ENCODE measurements around the gene TFAP2C.
"Not testable (repeated sequence)": the region's sequence is repeated elsewhere in the genome, so short reads cannot be mapped to it uniquely, and the experiment has no call there.

The TFAP2C gene

DNA sequence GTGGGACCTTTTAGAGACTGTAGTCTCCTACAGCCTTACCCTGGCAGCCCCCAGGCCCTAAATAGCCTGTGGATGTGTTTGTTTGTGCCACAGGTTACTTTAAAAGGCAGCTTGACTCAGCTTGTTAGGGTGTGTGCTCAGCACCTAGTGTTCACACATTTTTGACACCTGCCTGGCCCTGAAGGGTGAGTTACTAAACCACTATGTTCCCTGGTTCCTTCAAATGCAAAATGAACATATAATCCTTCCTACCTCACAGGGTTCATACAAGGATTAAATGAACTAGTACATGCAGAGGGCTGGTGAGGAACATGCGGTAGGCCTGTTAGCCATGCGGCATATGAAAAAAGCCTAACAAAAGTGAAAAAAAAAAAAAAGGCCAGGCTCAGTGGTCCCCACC lies 14.9 kb upstream of the TFAP2C start:
- H3K79me2 ChIP-seq (ENCODE audit: low read length): no peaks in the 10 kb centered on the region
- no peak overlapping the region for H3K27ac ChIP-seq (ENCODE audit: low read length)
- no peaks in the 10 kb centered on the region for H3K36me3 ChIP-seq (replicated peaks; ENCODE audit: low read depth, low read length)
- H3K4me1 ChIP-seq (ENCODE audit: low read length): no peaks in the 10 kb centered on the region
- no peak overlapping the region for H2AFZ ChIP-seq (ENCODE audit: low read depth, low read length)
- TF ChIP-seq EZH2phosphoT487 (IDR thresholded peaks at IDR 0.05; ENCODE audit: low read depth): no peak
- TF ChIP-seq, protein P1, sequence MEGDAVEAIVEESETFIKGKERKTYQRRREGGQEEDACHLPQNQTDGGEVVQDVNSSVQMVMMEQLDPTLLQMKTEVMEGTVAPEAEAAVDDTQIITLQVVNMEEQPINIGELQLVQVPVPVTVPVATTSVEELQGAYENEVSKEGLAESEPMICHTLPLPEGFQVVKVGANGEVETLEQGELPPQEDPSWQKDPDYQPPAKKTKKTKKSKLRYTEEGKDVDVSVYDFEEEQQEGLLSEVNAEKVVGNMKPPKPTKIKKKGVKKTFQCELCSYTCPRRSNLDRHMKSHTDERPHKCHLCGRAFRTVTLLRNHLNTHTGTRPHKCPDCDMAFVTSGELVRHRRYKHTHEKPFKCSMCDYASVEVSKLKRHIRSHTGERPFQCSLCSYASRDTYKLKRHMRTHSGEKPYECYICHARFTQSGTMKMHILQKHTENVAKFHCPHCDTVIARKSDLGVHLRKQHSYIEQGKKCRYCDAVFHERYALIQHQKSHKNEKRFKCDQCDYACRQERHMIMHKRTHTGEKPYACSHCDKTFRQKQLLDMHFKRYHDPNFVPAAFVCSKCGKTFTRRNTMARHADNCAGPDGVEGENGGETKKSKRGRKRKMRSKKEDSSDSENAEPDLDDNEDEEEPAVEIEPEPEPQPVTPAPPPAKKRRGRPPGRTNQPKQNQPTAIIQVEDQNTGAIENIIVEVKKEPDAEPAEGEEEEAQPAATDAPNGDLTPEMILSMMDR (IDR thresholded peaks at IDR 0.05; ENCODE audit: low read depth, low read length): no peak
- H3K9me3 ChIP-seq (ENCODE audit: insufficient read depth, low read length): no peaks in the 10 kb centered on the region
- no peak overlapping the region for H3K4me2 ChIP-seq (ENCODE audit: low read length)
- no peaks in the 10 kb centered on the region for H4K20me1 ChIP-seq (ENCODE audit: insufficient read depth, low read length)
- H3K9ac ChIP-seq (ENCODE audit: low read length): no peak overlapping the region
- no peak overlapping the region for H3K4me3 ChIP-seq (ENCODE audit: low read length)
- H3K27me3 ChIP-seq (ENCODE audit: low read depth, low read length): no peaks in the 10 kb centered on the region

DNA sequence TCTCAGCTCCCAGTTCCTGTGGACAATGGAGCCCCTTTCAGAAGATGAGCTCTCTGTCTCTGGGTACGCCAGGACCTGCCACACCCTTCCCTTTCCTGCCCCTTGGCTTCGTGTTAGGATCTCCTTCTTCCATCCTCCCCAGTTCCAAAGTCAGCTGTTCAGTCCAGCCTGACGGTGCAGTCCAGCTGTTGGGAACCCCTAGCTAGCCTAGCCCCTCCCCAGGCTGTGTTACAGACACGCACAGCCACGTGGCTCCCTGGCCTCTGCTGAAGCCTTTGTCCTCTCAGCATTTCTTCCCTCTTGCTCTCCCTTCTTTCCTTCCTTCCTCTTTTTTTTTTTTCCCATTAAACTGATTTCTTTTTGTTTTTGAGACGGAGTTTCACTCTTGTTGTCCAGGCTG lies 12.4 kb upstream of the TFAP2C start:
- H3K9me3 ChIP-seq (ENCODE audit: insufficient read depth, low read length): no peaks in the 10 kb centered on the region
- no peak overlapping the region for H3K27ac ChIP-seq (ENCODE audit: low read length)
- no peak overlapping the region for H3K9ac ChIP-seq (ENCODE audit: low read length)
- TF ChIP-seq, protein P1 (IDR thresholded peaks at IDR 0.05; ENCODE audit: low read depth, low read length): no peak
- no peak for TF ChIP-seq EZH2phosphoT487 (IDR thresholded peaks at IDR 0.05; ENCODE audit: low read depth)
- no peak overlapping the region for H2AFZ ChIP-seq (ENCODE audit: low read depth, low read length)
- no peaks in the 10 kb centered on the region for H3K79me2 ChIP-seq (ENCODE audit: low read length)
- no peaks in the 10 kb centered on the region for H3K27me3 ChIP-seq (ENCODE audit: low read depth, low read length)
- H3K4me1 ChIP-seq (ENCODE audit: low read length): no peaks in the 10 kb centered on the region
- H3K4me3 ChIP-seq (ENCODE audit: low read length): no peak overlapping the region
- H3K4me2 ChIP-seq (ENCODE audit: low read length): no peak overlapping the region
- no peaks in the 10 kb centered on the region for H4K20me1 ChIP-seq (ENCODE audit: insufficient read depth, low read length)
- no peaks in the 10 kb centered on the region for H3K36me3 ChIP-seq (replicated peaks; ENCODE audit: low read depth, low read length)

DNA sequence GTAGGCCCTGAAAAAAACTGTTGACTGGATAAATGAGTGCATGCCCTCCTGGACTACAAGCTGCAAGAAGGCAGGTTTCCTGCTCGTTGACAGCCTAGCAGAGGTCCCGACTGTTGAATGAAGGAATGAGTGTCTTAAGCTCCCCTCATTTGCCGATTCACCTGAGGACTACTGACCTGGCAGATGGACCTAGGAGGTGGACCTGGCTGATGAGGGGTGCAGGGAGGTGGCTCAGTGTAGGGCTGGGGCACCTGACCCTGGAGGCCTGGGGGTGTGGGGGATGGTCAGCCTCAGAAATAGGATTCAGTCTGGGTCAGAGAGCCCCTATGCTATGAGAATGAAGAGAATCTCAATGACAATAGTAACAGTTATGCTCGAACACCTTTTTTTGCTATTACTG lies 11.6 kb upstream of the TFAP2C start:
- no peak overlapping the region for H2AFZ ChIP-seq (ENCODE audit: low read depth, low read length)
- H3K36me3 ChIP-seq (replicated peaks; ENCODE audit: low read depth, low read length): no peaks in the 10 kb centered on the region
- TF ChIP-seq, protein P1 (IDR thresholded peaks at IDR 0.05; ENCODE audit: low read depth, low read length): no peak
- no peak for TF ChIP-seq EZH2phosphoT487 (IDR thresholded peaks at IDR 0.05; ENCODE audit: low read depth)
- H4K20me1 ChIP-seq (ENCODE audit: insufficient read depth, low read length): no peaks in the 10 kb centered on the region
- H3K4me2 ChIP-seq (ENCODE audit: low read length): no peak overlapping the region
- no peaks in the 10 kb centered on the region for H3K79me2 ChIP-seq (ENCODE audit: low read length)
- H3K9me3 ChIP-seq (ENCODE audit: insufficient read depth, low read length): no peaks in the 10 kb centered on the region
- no peaks in the 10 kb centered on the region for H3K4me1 ChIP-seq (ENCODE audit: low read length)
- H3K27me3 ChIP-seq (ENCODE audit: low read depth, low read length): no peaks in the 10 kb centered on the region
- H3K9ac ChIP-seq (ENCODE audit: low read length): no peak overlapping the region
- no peak overlapping the region for H3K27ac ChIP-seq (ENCODE audit: low read length)
- H3K4me3 ChIP-seq (ENCODE audit: low read length): no peak overlapping the region

DNA sequence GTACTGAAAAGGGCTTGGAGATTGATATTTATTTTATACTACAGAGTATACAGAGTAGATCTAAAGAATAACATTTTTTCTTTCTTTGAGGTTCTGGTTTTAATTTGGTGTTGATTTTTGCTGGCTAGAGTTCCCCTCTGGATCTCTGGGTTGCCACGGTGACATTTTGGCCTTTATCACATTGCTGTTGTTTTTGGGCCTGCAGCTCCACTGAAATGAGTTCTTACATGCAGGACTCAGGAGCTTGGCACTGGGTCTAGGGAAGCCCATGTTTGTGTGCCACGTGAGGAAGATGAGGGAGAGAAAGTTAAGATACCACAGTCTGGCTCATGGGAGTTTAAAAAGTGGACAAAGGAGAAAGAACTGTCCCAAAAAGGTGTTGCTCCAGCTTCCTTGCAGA lies 7.4 kb upstream of the TFAP2C start:
- no peak overlapping the region for H3K4me3 ChIP-seq (ENCODE audit: low read length)
- H3K9me3 ChIP-seq (ENCODE audit: insufficient read depth, low read length): no peaks in the 10 kb centered on the region
- no peak overlapping the region for H2AFZ ChIP-seq (ENCODE audit: low read depth, low read length)
- no peaks in the 10 kb centered on the region for H3K36me3 ChIP-seq (replicated peaks; ENCODE audit: low read depth, low read length)
- no peaks in the 10 kb centered on the region for H3K79me2 ChIP-seq (ENCODE audit: low read length)
- H3K9ac ChIP-seq (ENCODE audit: low read length): no peak overlapping the region
- no peaks in the 10 kb centered on the region for H4K20me1 ChIP-seq (ENCODE audit: insufficient read depth, low read length)
- no peaks in the 10 kb centered on the region for H3K4me1 ChIP-seq (ENCODE audit: low read length)
- no peak overlapping the region for H3K4me2 ChIP-seq (ENCODE audit: low read length)
- no peaks in the 10 kb centered on the region for H3K27me3 ChIP-seq (ENCODE audit: low read depth, low read length)
- no peak overlapping the region for H3K27ac ChIP-seq (ENCODE audit: low read length)
- no peak for TF ChIP-seq EZH2phosphoT487 (IDR thresholded peaks at IDR 0.05; ENCODE audit: low read depth)
- TF ChIP-seq, protein P1 (IDR thresholded peaks at IDR 0.05; ENCODE audit: low read depth, low read length): no peak

DNA sequence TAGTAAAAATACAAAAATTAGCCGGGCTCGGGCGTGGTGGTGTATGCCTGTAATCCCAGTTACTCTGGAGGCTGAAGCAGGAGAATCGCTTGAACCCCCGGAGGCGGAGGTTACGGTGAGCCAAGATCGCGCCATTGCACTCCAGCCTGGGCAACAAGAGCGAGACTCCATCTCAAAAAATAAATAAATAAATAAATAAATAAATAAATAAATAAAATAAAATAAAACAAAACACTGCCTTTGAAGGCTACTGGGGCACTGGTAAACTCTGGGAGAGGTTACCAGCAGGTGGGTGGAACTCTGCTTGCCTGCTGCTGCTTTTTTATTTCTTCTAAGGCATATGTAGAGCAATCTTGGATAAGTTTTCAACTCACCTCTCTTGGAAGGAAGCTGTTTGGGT lies 5.2 kb upstream of the TFAP2C start:
- not testable (repeated sequence) for H3K4me3 ChIP-seq (ENCODE audit: low read length); H3K27me3 ChIP-seq (ENCODE audit: low read depth, low read length); H3K79me2 ChIP-seq (ENCODE audit: low read length); H3K9me3 ChIP-seq (ENCODE audit: insufficient read depth, low read length); H3K4me2 ChIP-seq (ENCODE audit: low read length); H2AFZ ChIP-seq (ENCODE audit: low read depth, low read length); H3K9ac ChIP-seq (ENCODE audit: low read length); H3K36me3 ChIP-seq (replicated peaks; ENCODE audit: low read depth, low read length); H3K4me1 ChIP-seq (ENCODE audit: low read length); H3K27ac ChIP-seq (ENCODE audit: low read length); H4K20me1 ChIP-seq (ENCODE audit: insufficient read depth, low read length)
